GM12878 (cell line): ENCODE results near the gene GCH1. TPM values are rescaled to one million over a fixed set of nuclear protein-coding genes. Genes with fewer than 3 reads are reported as not detected.

Experiments used
- ATAC-seq: fragments of 200-7000 bp; cut with Tn5 transposase; 3 replicates; pipeline ENCODE4 v1.9.1; 2020; ENCODE audit warnings: mild to moderate bottlenecking, moderate library complexity
- BruUV-seq: library from RNA; stranded (reverse); fragments of 400-500 nt; replicated peaks from 2 replicates; lab custom pipeline; 2021; lab: Mats Ljungman, UMichigan
- CTCF ChIA-PET: fragments of 300-600 bp; sonication (Branson Sonifier 250); formaldehyde crosslinking; extraction: SDS; loops from one replicate; lab custom pipeline; 2021; ENCODE audit warnings: inconsistent platforms; lab: Yijun Ruan, JAX
- POLR2A ChIA-PET: fragments of 350-600 bp; formaldehyde crosslinking; extraction: SDS; loops from one replicate; lab custom pipeline; 2021; ENCODE audit warnings: inconsistent platforms; lab: Charles Lee
- RAD21 ChIA-PET: fragments of 300-600 bp; sonication (Branson Sonifier 250); formaldehyde crosslinking; loops from one replicate; lab custom pipeline; 2023; ENCODE audit warnings: antibody characterized with exemption; ENCODE audit not compliant: unreplicated experiment; lab: Charles Lee
- SMC1A ChIA-PET: fragments of 300-600 bp; sonication (Branson Sonifier 250); formaldehyde crosslinking; loops from one replicate; lab custom pipeline; 2023; ENCODE audit not compliant: unreplicated experiment, uncharacterized antibody; lab: Charles Lee
- DNase-seq: peaks from one replicate; pipeline ENCODE4 v3.0.0-alpha.2; 2011; ENCODE audit warnings: low read depth, low spot score
- FAIRE-seq: peaks from 3 replicates; lab custom pipeline; 2011; peaks lifted over from hg19 to GRCh38; lab: Jason Lieb, UNC
- H2AFZ ChIP-seq: 2 replicates; pipeline ENCODE4 v1.6.0; 2011; ENCODE audit warnings: low read depth, low read length, control low read depth; ENCODE audit not compliant: control insufficient read depth
- H3K27ac ChIP-seq: 2 replicates; pipeline ENCODE4 v1.5.1; 2011; ENCODE audit warnings: control low read depth; ENCODE audit not compliant: control insufficient read depth, insufficient read depth
- H3K27me3 ChIP-seq, 2 experiments: replicated peaks in 1 of 2; 2 replicates each; pipeline versions ENCODE4 v1.6.0 to v1.6.1; 2011; ENCODE audit warnings: low read length in 1 of 2; ENCODE audit not compliant: control insufficient read depth in 2 of 2, insufficient read depth in 2 of 2
- H3K36me3 ChIP-seq, 2 experiments: 2 replicates each; pipeline ENCODE4 v1.5.1; 2011; ENCODE audit warnings: low read length in 1 of 2; ENCODE audit not compliant: control insufficient read depth in 2 of 2, insufficient read depth in 2 of 2
- H3K4me1 ChIP-seq: 2 replicates; pipeline ENCODE4 v1.6.1; 2011; ENCODE audit warnings: mild to moderate bottlenecking, low read length, moderate library complexity, mixed read lengths; ENCODE audit not compliant: control insufficient read depth, insufficient read depth
- H3K4me2 ChIP-seq: 2 replicates; pipeline ENCODE4 v1.6.0; 2011; ENCODE audit warnings: control low read depth; ENCODE audit not compliant: control insufficient read depth, insufficient read depth
- H3K4me3 ChIP-seq: fragments of 200-600 bp; sonication (generic); 2 replicates; pipeline ENCODE4 v1.5.1; 2016
- H3K79me2 ChIP-seq: 2 replicates; pipeline ENCODE4 v1.6.0; 2011; ENCODE audit warnings: low read length; ENCODE audit not compliant: control insufficient read depth, insufficient read depth
- H3K9ac ChIP-seq: 2 replicates; pipeline ENCODE4 v1.8.0; 2011; ENCODE audit warnings: low read length, control low read depth, mixed read lengths; ENCODE audit not compliant: control insufficient read depth, insufficient read depth
- H3K9me3 ChIP-seq: replicated peaks from 3 replicates; pipeline ENCODE4 v1.5.1; 2011; ENCODE audit warnings: mild to moderate bottlenecking, low read length; ENCODE audit not compliant: control insufficient read depth, insufficient read depth
- H4K20me1 ChIP-seq: 2 replicates; pipeline ENCODE4 v1.6.0; 2011; ENCODE audit not compliant: control insufficient read depth, insufficient read depth
- ASH2L ChIP-seq: fragments of 300-600, 200-600 bp; sonication (generic); IDR thresholded peaks from 2 replicates; pipeline ENCODE4 v1.6.1; 2017; ENCODE audit warnings: low read depth, mild to moderate bottlenecking, borderline replicate concordance
- CHD2 ChIP-seq: IDR thresholded peaks from 2 replicates; pipeline ENCODE4 v1.6.1; 2011; ENCODE audit warnings: low read depth, low read length, improper control_type of control experiment, borderline replicate concordance
- EED ChIP-seq: sonication (generic); IDR thresholded peaks from 2 replicates; pipeline ENCODE4 v1.6.1; 2016; ENCODE audit warnings: antibody characterized with exemption, low read depth
- EP300 ChIP-seq, 2 experiments: fragments of 150-350 bp in 1 of 2; IDR thresholded peaks; 2 replicates each; pipeline ENCODE4 v1.6.1; 2011 to 2012; ENCODE audit warnings: low read depth in 2 of 2, low read length in 2 of 2, borderline replicate concordance in 1 of 2, improper control_type of control experiment in 1 of 2, inconsistent platforms in 1 of 2; ENCODE audit not compliant: control insufficient read depth in 1 of 2
- IKZF1 ChIP-seq: fragments of 450-650 bp; conservative IDR thresholded peaks from 2 replicates; pipeline ENCODE4 v1.6.1; 2017; ENCODE audit warnings: antibody characterized with exemption, mild to moderate bottlenecking
- IKZF2 ChIP-seq, 2 experiments: fragments of 450-650 bp; IDR thresholded peaks; 2 replicates each; pipeline ENCODE4 v1.6.1; 2017; ENCODE audit warnings: mild to moderate bottlenecking in 2 of 2, moderate library complexity in 2 of 2
- MEF2B ChIP-seq: fragments of 450-650 bp; IDR thresholded peaks from 2 replicates; pipeline ENCODE4 v1.6.1; 2018; ENCODE audit warnings: mild to moderate bottlenecking, moderate library complexity; ENCODE audit not compliant: partially characterized antibody, poor library complexity, severe bottlenecking
- NBN ChIP-seq: fragments of 450-650 bp; IDR thresholded peaks from 2 replicates; pipeline ENCODE4 v1.6.1; 2016
- POLR2AphosphoS2 ChIP-seq: IDR thresholded peaks from 2 replicates; pipeline ENCODE4 v1.6.1; 2011; ENCODE audit warnings: low read depth, mild to moderate bottlenecking, low read length, improper control_type of control experiment, moderate library complexity
- RAD51 ChIP-seq: fragments of 450-650 bp; IDR thresholded peaks from 2 replicates; pipeline ENCODE4 v1.6.1; 2016; ENCODE audit warnings: moderate library complexity, mild to moderate bottlenecking, inconsistent platforms
- TBL1XR1 ChIP-seq: IDR thresholded peaks from 2 replicates; pipeline ENCODE4 v1.6.1; 2012; ENCODE audit warnings: low read depth, low read length, improper control_type of control experiment
- WGBS: methylation state at CpG from one replicate; pipeline ENCODE4 v1.1.6; 2016; ENCODE audit warnings: low lambda C conversion rate; ENCODE audit not compliant: insufficient replicate concordance, insufficient coverage; ENCODE audit errors: missing lambda C conversion rate; 5-methylcytosine and 5-hydroxymethylcytosine counted together
- in situ Hi-C: fragments of 300-500 bp; cut with MboI; formaldehyde crosslinking; loops from 9 replicates; pipeline ENCODE4 v1.14.3; 2018; ENCODE audit warnings: mixed read lengths
- intact Hi-C: fragments of 100-400 bp; cut with micrococcal nuclease; formaldehyde crosslinking; loops from one replicate; pipeline ENCODE4 v1.14.2; 2022; ENCODE audit not compliant: unreplicated experiment
- polyA plus RNA-seq, 11 experiments: library from polyadenylated mRNA; depleted of rRNA in 4 of 11; unstranded in 6 of 11; stranded (reverse) in 5 of 11; fragments of >200 nt; fragmentation: Nextera tagmentation in 4 of 11; fragmentation: Illumina TruSeq in 1 of 11; extraction: Ambion mirVana in 4 of 11; extraction: Trizol in 1 of 11; gene quantifications; 1 replicate in 1 of 11; 2 replicates in 10 of 11; pipeline versions ENCODE4 v1.2.1 to v1.2.3, GENCODE V29; 2011 to 2016; ENCODE audit warnings: inconsistent platforms in 2 of 11, missing spikeins in 2 of 11, low read depth in 1 of 11
- total RNA-seq, 4 experiments: library from RNA; depleted of rRNA in 3 of 4; stranded (reverse); fragments of >200 nt in 3 of 4; fragmentation: Illumina TruSeq in 1 of 4; extraction: Trizol in 1 of 4; gene quantifications; 2 replicates each; pipeline versions ENCODE4 v1.2.1 to v1.2.3, GENCODE V29; 2013 to 2021
- TF ChIP-seq, protein P1 (sequence below): fragments of 150-350 bp; IDR thresholded peaks from 2 replicates; pipeline ENCODE4 v1.6.1; 2014; ENCODE audit warnings: mild to moderate bottlenecking, low read depth, low read length
- TF ChIP-seq, protein P2 (sequence below): fragments of 450-650 bp; IDR thresholded peaks from 2 replicates; pipeline ENCODE4 v1.6.1; 2017; ENCODE audit warnings: mild to moderate bottlenecking, low read depth, inconsistent platforms; ENCODE audit not compliant: poor library complexity, severe bottlenecking
- TF ChIP-seq, protein P3 (sequence below): IDR thresholded peaks from 2 replicates; pipeline ENCODE4 v1.6.1; 2012; ENCODE audit warnings: mild to moderate bottlenecking, low read depth, low read length

The GCH1 gene
- total and polyA plus RNA-seq, 10 of the 15 experiments (the other 5 are each of a cell fraction or from before 2014, with no cell fraction given), result 25.1 to 37.0 (median 33.8) TPM

DNA sequence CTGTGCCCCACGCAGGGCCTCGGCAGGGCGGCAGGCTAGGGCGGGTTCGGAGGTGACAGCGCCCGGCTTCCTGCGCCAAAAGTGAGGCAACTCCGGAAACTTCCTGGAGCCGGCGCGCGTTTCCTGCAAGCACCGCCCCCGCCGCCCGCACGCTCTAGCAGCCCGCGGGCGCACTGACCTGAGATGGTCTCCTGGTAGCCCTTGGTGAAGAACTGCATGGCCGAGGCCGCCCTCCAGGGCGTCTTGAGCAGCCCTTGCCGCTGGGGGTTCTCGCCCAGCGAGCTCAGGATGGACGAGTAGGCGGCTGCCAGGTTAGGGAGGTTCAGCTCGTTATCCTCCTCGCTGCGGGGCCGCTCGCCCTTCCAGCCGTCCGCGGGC lies 494 bp downstream of the GCH1 start:
- ChIA-PET RAD21 (interaction anchor here (1.5 to 2.5 kb wide), 3 partner anchors 14 to 94 kb away, joined by 4 to 13 read pairs (median 9); no protein-coding TSS in a partner anchor), SMC1A (interaction anchor here (1.0 to 3.6 kb wide), 4 partner anchors 11 to 150 kb away, joined by 3 to 12 read pairs (median 4); no protein-coding TSS in a partner anchor), POLR2A (interaction anchor here (0.7 to 1.1 kb wide), 2 partner anchors 17 to 143 kb away, joined by 3 read pairs; no protein-coding TSS in a partner anchor), CTCF (interaction anchor here (0.5 to 2.4 kb wide), 9 partner anchors 8 to 128 kb away, joined by 3 to 13 read pairs (median 3); no protein-coding TSS in a partner anchor)
- intact Hi-C loops, result loop anchor here (5.0 kb wide), 2 partner anchors 120 to 125 kb away; partner anchors contain the start of genes SOCS4 and WDHD1
- Histone ChIP-seq H3K9ac (peak overlapping the region; percentile 78), H3K4me1 (peaks cover 3% of the 10 kb centered on the region), H3K9me3 (no peaks in the 10 kb centered on the region), H4K20me1 (no peaks in the 10 kb centered on the region), H3K27ac (peak overlapping the region; percentile 76), H3K4me3 (peak overlapping the region; percentile 73), H3K27me3 (no peaks in the 10 kb centered on the region), H2AFZ (peak overlapping the region; percentile 98), H3K36me3 (no peaks in the 10 kb centered on the region), H3K79me2 (peaks cover 28% of the 10 kb centered on the region), H3K4me2 (peak overlapping the region; percentile 79)
- peak; percentile 83 for ATAC-seq
- no peak for FAIRE-seq
- BruUV-seq, result no TSS peak
- WGBS, result under 1% methylated on average over 37 of the region's 37 CpGs
- in situ Hi-C loops, result no loop called here
- no peak for DNase-seq
- TF ChIP-seq, protein P1, sequence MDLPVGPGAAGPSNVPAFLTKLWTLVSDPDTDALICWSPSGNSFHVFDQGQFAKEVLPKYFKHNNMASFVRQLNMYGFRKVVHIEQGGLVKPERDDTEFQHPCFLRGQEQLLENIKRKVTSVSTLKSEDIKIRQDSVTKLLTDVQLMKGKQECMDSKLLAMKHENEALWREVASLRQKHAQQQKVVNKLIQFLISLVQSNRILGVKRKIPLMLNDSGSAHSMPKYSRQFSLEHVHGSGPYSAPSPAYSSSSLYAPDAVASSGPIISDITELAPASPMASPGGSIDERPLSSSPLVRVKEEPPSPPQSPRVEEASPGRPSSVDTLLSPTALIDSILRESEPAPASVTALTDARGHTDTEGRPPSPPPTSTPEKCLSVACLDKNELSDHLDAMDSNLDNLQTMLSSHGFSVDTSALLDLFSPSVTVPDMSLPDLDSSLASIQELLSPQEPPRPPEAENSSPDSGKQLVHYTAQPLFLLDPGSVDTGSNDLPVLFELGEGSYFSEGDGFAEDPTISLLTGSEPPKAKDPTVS, result no peak
- 0 out of 2 replicates have a peak, but pooled peaks have one; percentile 42 for TF ChIP-seq EED
- TF ChIP-seq IKZF1, result peak; percentile 85
- TF ChIP-seq MEF2B, result no peak
- TF ChIP-seq, protein P2, sequence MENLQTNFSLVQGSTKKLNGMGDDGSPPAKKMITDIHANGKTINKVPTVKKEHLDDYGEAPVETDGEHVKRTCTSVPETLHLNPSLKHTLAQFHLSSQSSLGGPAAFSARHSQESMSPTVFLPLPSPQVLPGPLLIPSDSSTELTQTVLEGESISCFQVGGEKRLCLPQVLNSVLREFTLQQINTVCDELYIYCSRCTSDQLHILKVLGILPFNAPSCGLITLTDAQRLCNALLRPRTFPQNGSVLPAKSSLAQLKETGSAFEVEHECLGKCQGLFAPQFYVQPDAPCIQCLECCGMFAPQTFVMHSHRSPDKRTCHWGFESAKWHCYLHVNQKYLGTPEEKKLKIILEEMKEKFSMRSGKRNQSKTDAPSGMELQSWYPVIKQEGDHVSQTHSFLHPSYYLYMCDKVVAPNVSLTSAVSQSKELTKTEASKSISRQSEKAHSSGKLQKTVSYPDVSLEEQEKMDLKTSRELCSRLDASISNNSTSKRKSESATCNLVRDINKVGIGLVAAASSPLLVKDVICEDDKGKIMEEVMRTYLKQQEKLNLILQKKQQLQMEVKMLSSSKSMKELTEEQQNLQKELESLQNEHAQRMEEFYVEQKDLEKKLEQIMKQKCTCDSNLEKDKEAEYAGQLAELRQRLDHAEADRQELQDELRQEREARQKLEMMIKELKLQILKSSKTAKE, result no peak
- no peak for TF ChIP-seq TBL1XR1
- TF ChIP-seq, protein P3, sequence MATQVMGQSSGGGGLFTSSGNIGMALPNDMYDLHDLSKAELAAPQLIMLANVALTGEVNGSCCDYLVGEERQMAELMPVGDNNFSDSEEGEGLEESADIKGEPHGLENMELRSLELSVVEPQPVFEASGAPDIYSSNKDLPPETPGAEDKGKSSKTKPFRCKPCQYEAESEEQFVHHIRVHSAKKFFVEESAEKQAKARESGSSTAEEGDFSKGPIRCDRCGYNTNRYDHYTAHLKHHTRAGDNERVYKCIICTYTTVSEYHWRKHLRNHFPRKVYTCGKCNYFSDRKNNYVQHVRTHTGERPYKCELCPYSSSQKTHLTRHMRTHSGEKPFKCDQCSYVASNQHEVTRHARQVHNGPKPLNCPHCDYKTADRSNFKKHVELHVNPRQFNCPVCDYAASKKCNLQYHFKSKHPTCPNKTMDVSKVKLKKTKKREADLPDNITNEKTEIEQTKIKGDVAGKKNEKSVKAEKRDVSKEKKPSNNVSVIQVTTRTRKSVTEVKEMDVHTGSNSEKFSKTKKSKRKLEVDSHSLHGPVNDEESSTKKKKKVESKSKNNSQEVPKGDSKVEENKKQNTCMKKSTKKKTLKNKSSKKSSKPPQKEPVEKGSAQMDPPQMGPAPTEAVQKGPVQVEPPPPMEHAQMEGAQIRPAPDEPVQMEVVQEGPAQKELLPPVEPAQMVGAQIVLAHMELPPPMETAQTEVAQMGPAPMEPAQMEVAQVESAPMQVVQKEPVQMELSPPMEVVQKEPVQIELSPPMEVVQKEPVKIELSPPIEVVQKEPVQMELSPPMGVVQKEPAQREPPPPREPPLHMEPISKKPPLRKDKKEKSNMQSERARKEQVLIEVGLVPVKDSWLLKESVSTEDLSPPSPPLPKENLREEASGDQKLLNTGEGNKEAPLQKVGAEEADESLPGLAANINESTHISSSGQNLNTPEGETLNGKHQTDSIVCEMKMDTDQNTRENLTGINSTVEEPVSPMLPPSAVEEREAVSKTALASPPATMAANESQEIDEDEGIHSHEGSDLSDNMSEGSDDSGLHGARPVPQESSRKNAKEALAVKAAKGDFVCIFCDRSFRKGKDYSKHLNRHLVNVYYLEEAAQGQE, result no peak
- TF ChIP-seq POLR2AphosphoS2, result no peak
- no peak for TF ChIP-seq EP300 (IDR thresholded peaks at IDR 0.05; ENCODE audit: borderline replicate concordance in 1 of 2, control insufficient read depth in 1 of 2, low read depth in 2 of 2, low read length in 2 of 2)
- no peak for TF ChIP-seq ASH2L
- no peak for TF ChIP-seq RAD51
- TF ChIP-seq CHD2, result no peak
- no peak for TF ChIP-seq NBN
- peak; percentile 38 to 42; a peak in 2 of 4 replicates for TF ChIP-seq IKZF2 (IDR thresholded peaks at IDR 0.05)
